ENCODE results near the gene ZMYM4.
"Not testable (repeated sequence)": the region's sequence is repeated elsewhere in the genome, so short reads cannot be mapped to it uniquely, and the experiment has no call there.

Gene ZMYM4

GRCh38 chr1:35451125-35451528, 182.6 kb downstream of the ZMYM4 start:
- H3K4me3 ChIP-seq (ENCODE audit: low read depth, low read length), result no peak overlapping the region

GRCh38 chr1:35452106-35452774, 183.7 kb downstream of the ZMYM4 start:
- no peak overlapping the region for H3K4me3 ChIP-seq (ENCODE audit: low read depth, low read length)

DNA sequence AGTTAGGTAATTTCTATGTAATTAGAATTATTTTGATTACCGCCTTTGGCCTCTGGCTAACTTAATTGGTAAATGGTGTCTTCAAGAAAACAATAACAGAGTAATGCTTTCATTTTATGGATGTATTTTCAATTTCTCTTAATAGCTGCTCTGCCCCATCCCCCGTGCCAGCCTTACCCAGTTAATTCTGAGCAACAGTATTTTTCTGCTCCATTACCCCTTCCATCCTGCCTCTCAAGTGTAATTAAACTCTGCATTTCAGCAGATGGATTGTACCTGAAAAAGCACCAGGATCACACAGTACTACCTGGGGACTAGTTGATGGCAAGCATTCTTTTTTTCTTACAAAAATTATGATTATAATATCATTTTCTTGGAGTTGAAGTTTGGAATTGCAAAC, 184.5 kb downstream of the ZMYM4 start:
- H3K4me3 ChIP-seq (ENCODE audit: low read depth, low read length), result no peak overlapping the region

GRCh38 chr1:35454176-35454575, 185.7 kb downstream of the ZMYM4 start:
- no peak overlapping the region for H3K4me3 ChIP-seq (ENCODE audit: low read depth, low read length)

DNA sequence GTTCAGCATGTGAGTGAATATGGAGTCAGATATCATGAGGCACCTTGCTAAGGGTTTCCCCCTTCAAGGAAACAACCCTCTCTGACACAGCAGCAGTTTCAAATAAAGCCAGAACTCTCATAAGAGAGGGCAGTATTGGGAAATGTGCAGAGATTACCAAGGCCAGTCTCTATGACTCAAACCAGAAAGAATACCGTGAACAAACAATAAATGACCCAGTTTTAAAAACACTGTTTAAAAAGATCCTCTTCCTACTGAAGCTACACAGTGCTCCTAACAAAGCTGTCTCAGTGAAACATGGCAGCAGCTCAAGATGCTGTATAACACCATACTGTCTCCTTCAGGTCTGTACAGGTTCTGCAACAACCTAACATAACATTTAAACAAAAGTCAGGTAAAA, 186.1 kb downstream of the ZMYM4 start:
- no peak overlapping the region for H3K4me3 ChIP-seq (ENCODE audit: low read depth, low read length)

DNA sequence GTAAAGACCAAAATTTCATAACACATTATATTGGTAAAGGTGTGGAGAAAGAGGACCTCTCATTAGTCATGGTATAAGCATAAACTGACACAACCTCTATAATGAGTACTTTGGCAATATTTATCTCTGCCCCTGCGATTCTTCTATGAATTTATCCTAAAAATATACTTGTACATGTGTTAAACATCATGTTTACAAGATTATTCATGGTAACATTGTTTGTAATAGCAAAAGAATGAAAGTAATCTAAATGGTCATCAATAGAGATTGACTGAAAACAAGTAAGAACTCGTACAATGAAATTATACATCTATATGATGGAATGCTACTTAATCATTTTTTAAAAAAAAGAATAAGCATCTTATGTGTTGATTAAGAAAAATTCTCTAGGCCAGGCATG, 192.3 kb downstream of the ZMYM4 start:
- H3K4me3 ChIP-seq (ENCODE audit: low read depth, low read length), result no peak overlapping the region

DNA sequence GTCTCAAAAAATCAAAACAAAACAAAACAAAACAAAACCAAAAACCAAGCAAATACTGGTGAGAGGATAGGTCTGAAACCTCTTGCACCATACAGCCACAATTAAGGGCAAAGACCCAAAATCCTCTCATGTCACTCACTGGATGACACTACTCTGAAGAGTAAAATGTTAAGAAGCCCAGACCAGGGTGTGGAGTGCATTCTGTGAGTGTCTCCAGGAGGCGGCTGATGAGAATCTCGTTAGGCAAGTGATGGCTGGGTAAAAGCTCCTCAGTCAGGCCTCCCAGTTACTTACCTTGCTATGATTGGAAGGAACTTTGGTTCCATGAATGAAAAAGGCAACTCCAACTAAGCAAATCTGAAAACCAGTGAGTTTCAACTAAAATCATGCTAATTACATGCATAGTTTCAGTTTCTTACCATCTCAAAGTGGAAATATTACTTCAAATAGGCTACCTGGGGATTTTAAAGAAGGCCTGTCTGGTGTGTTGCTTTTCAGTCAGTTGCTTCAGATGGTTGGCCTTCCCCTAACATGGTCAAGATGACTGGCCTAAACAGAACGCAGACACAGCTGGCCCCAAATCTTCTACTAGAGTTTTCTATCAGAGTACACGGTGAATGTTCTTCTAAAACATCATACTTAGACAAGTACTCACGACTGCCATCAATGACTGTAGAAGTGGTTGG, 193.6 kb downstream of the ZMYM4 start:
- H3K4me3 ChIP-seq (ENCODE audit: low read depth, low read length), result no peak overlapping the region

DNA sequence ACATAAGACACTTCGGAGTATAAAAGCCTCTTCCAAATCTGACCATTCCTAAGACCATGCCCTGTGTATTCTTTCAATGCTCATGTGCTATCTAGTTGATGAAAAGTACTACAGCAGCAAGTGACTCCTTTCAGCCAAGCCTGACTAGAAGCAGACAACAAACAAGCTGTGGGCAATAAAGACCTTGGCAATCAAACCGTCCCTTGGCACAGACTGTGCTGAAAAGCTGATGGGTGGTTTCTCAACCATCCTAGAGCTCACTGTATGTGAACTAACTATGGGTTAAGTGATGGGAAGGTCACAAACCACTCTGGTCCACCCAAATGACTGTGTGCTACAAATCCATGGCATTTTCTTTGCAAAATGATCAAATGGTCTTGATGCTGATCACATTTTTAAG, 194.7 kb downstream of the ZMYM4 start:
- no peak overlapping the region for H3K4me3 ChIP-seq (ENCODE audit: low read depth, low read length)

DNA sequence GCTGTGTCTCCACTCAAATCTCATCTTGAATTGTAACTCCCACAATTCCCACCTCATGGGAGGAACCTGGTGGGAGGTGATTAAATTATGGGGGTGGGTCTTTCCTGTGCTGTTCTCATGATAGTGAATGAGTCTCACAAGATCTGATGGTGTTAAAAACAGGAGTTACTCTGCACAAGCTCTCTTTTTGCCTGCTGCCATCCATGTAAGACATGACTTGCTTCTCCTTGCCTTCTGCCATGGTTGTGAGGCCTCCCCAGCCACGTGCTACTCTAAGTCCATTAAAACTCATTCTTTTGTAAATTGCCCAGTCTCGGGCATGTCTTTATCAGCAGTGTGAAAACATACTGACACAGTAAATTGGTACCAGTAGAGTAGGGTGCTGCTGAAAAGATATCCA, 195.2 kb downstream of the ZMYM4 start:
- not testable (repeated sequence) for H3K4me3 ChIP-seq (ENCODE audit: low read depth, low read length)

GRCh38 chr1:35466120-35466519, 197.6 kb downstream of the ZMYM4 start:
- H3K4me3 ChIP-seq (ENCODE audit: low read depth, low read length), result no peak overlapping the region

GRCh38 chr1:35470977-35471613, 202.6 kb downstream of the ZMYM4 start:
- H3K4me3 ChIP-seq (ENCODE audit: low read depth, low read length), result no peak overlapping the region

All from iPS-11a (cell line).